ENCODE data around the gene CAPZA2.
"Not testable (repeated sequence)": the region's sequence is repeated elsewhere in the genome, so short reads cannot be mapped to it uniquely, and the experiment has no call there.

DNA sequence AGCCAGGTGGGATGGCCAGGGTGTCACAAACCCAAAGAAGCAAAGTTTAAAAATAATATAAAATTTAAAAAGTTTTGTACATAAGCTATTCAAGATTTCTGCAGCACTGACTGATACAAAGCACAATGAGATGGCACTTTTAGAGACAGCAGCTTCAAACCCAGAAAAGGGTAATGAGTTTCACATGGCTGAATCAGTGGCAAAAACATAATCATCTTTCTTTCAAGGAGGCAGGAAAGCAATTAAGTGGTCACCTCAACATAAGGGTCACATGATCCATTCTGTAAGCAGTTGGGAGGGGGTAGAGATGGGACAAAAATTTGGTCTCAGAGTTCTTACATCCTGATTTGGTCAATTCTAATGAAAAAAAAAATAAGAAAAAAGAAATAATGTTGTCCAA is 108.8 kb downstream of the CAPZA2 start:
- TF ChIP-seq, protein P1, sequence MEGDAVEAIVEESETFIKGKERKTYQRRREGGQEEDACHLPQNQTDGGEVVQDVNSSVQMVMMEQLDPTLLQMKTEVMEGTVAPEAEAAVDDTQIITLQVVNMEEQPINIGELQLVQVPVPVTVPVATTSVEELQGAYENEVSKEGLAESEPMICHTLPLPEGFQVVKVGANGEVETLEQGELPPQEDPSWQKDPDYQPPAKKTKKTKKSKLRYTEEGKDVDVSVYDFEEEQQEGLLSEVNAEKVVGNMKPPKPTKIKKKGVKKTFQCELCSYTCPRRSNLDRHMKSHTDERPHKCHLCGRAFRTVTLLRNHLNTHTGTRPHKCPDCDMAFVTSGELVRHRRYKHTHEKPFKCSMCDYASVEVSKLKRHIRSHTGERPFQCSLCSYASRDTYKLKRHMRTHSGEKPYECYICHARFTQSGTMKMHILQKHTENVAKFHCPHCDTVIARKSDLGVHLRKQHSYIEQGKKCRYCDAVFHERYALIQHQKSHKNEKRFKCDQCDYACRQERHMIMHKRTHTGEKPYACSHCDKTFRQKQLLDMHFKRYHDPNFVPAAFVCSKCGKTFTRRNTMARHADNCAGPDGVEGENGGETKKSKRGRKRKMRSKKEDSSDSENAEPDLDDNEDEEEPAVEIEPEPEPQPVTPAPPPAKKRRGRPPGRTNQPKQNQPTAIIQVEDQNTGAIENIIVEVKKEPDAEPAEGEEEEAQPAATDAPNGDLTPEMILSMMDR (IDR thresholded peaks at IDR 0.05; ENCODE audit: low read length) = not testable (repeated sequence)
- TF ChIP-seq EZH2 (IDR thresholded peaks at IDR 0.05; ENCODE audit: borderline replicate concordance, low read length) = not testable (repeated sequence)
